ENCODE results near the gene LSM3. TPM values are rescaled to one million over a fixed set of nuclear protein-coding genes. Genes with fewer than 3 reads are reported as not detected.
A peak's percentile ranks its signal among the peaks of the same experiment; 100 is the strongest.

LSM3 gene
- total and polyA plus RNA-seq, 9 donors, result 7.9 to 18.6 (median 10.8) TPM

GRCh38 chr3:14175383-14176037 lies 3.1 kb upstream of the LSM3 start:
- intact Hi-C loops (cut with DNase I), result loop anchor here in 2 of 4 donors (10.0 kb wide), 2 partner anchors 51 to 769 kb away; partner anchors contain the start of genes CHCHD4 (in 1 of the 2), NR2C2 (in 1 of the 2) and TMEM43 (in 1 of the 2)
- peaks cover 11% of the 10 kb centered on the region for H3K4me1 ChIP-seq (ENCODE audit: insufficient read depth)

GRCh38 chr3:14177580-14178246 lies 904 bp upstream of the LSM3 start:
- no peaks in the 10 kb centered on the region for H3K9me3 ChIP-seq
- intact Hi-C loops (cut with DNase I), result loop anchor here in 2 of 4 donors (2.0 to 10.0 kb wide), 3 partner anchors 53 to 767 kb away; partner anchors contain the start of genes CHCHD4 (in 2 of the 2), TMEM43 (in 2 of the 2) and NR2C2 (in 1 of the 2)
- peaks cover 11% of the 10 kb centered on the region for H3K4me1 ChIP-seq (ENCODE audit: insufficient read depth)
- peak overlapping the region; percentile 92 to 96 for H3K27ac ChIP-seq
- TF ChIP-seq EP300 (IDR thresholded peaks at IDR 0.05) (no peak), POLR2A (IDR thresholded peaks at IDR 0.05) (no peak), CTCF (IDR thresholded peaks at IDR 0.05) (no peak)
- H3K4me3 ChIP-seq, result peak overlapping the region; percentile 97
- 3 to 5% (median 4%) methylated on average over 10 of the region's 10 CpGs for WGBS, 3 donors
- no peaks in the 10 kb centered on the region for H3K27me3 ChIP-seq
- DNase-seq, result no peak
- H3K36me3 ChIP-seq, result no peaks in the 10 kb centered on the region

More at GRCh38 chr3:14175383-14176037, 3.1 kb upstream of the LSM3 start:
- WGBS, 3 donors, result 61 to 74% (median 69%) methylated on average over 3 of the region's 3 CpGs
- Histone ChIP-seq H3K27me3 (no peaks in the 10 kb centered on the region), H3K36me3 (no peaks in the 10 kb centered on the region), H3K9me3 (no peaks in the 10 kb centered on the region), H3K27ac (no peak overlapping the region), H3K4me3 (no peak overlapping the region)
- TF ChIP-seq CTCF (IDR thresholded peaks at IDR 0.05) (no peak), EP300 (IDR thresholded peaks at IDR 0.05) (no peak), POLR2A (IDR thresholded peaks at IDR 0.05) (no peak)
- DNase-seq, result no peak

- intact Hi-C loops (cut with DNase I), result loop anchor here in 2 of 4 donors (2.0 to 10.0 kb wide), 3 partner anchors 54 to 766 kb away; partner anchors contain the start of genes CHCHD4 (in 2 of the 2), TMEM43 (in 2 of the 2) and NR2C2 (in 1 of the 2)
- TF ChIP-seq EP300 (IDR thresholded peaks at IDR 0.05) (no peak), CTCF (IDR thresholded peaks at IDR 0.05) (no peak), POLR2A (IDR thresholded peaks at IDR 0.05) (no peak)
- H3K27me3 ChIP-seq, result no peaks in the 10 kb centered on the region
- H3K9me3 ChIP-seq, result no peaks in the 10 kb centered on the region
- no peaks in the 10 kb centered on the region for H3K36me3 ChIP-seq
- H3K4me1 ChIP-seq (ENCODE audit: insufficient read depth), result peaks cover 11% of the 10 kb centered on the region
- no peak for DNase-seq
- H3K4me3 ChIP-seq, result peak overlapping the region; percentile 97
- peak overlapping the region; percentile 57 to 67 for H3K27ac ChIP-seq
- WGBS, 3 donors, result 0 to 1% (median 1%) methylated on average over 3 of the region's 3 CpGs
Measured at GRCh38 chr3:14179114-14179465, 473 bp downstream of the LSM3 start.

GRCh38 chr3:14179795-14180194 lies 1.2 kb downstream of the LSM3 start:
- no peak for DNase-seq
- Histone ChIP-seq H3K27ac (no peak overlapping the region), H3K27me3 (no peaks in the 10 kb centered on the region), H3K9me3 (no peaks in the 10 kb centered on the region), H3K4me1 (ENCODE audit: insufficient read depth) (peaks cover 11% of the 10 kb centered on the region), H3K4me3 (no peak overlapping the region), H3K36me3 (no peaks in the 10 kb centered on the region)
- intact Hi-C loops (cut with DNase I), result loop anchor here in 2 of 4 donors (2.0 to 10.0 kb wide), 3 partner anchors 55 to 765 kb away; partner anchors contain the start of genes CHCHD4 (in 2 of the 2), TMEM43 (in 2 of the 2) and NR2C2 (in 1 of the 2)
- TF ChIP-seq POLR2A (IDR thresholded peaks at IDR 0.05) (no peak), CTCF (IDR thresholded peaks at IDR 0.05) (no peak), EP300 (IDR thresholded peaks at IDR 0.05) (no peak)
- 87 to 95% (median 93%) methylated on average over 1 of the region's 1 CpG for WGBS, 3 donors

All from ovary (tissue), 9 donors.